CD1c-positive myeloid dendritic cell (primary cell): ENCODE measurements around the gene ANKFN1.

ENCODE experiments used
- DNase-seq: peaks from one replicate; pipeline ENCODE4 v3.0.0-alpha.2; 2016; ENCODE audit errors: extremely low spot score

Gene ANKFN1

GRCh38 chr17:56152874-56153602, at the start of gene ANKFN1:
TSS of gene ANKFN1 (plus strand) at chr17:56153475. CDS start at chr17:56212668, 59,193 bp downstream.
- DNase-seq = no peak

- no peak for DNase-seq
Measured at GRCh38 chr17:56108811-56109284, 44.4 kb upstream of the ANKFN1 start.

- no peak for DNase-seq
Measured at GRCh38 chr17:56109836-56110235, 43.4 kb upstream of the ANKFN1 start.

- no peak for DNase-seq
Measured at GRCh38 chr17:56110463-56111135, 42.7 kb upstream of the ANKFN1 start.

GRCh38 chr17:56111706-56112485, 41.4 kb upstream of the ANKFN1 start:
- DNase-seq = no peak

DNA sequence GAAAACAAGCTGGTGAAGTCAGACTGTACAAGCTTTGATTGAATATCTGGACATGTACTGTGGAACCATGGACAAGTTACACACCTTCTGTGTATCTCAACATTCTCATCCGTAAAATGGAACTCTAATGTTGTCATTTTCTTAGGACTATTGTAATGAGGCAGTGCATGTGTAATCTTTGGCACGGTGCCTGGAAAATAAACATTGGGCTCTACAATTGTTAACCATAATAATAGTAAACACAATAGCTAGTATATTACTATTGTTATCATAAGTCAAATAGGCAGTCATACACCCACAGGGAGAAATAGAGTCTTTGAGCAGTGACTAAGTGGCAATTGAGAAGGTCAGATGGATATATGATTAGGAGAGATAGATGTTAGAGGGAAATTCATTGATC, 39.8 kb upstream of the ANKFN1 start:
- no peak for DNase-seq

DNA sequence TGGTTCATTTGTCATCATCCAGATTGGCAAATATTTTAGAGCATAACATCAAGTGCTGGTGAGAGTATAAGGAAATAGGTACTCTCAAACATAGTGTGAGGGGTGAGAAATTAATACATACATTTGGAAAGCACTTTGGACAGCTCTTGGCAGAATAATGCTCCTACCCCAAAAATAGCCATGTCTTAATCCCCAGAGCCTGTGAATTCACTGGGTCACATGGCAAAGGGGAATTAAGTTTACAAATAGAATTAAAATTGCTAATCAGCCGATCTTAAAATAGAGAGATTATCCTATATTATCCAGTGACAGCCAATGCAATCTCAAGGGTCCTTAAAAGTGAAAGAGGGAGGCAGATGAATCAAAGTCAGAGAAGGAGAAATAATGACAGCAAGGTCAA, 38.8 kb upstream of the ANKFN1 start:
- no peak for DNase-seq

DNA sequence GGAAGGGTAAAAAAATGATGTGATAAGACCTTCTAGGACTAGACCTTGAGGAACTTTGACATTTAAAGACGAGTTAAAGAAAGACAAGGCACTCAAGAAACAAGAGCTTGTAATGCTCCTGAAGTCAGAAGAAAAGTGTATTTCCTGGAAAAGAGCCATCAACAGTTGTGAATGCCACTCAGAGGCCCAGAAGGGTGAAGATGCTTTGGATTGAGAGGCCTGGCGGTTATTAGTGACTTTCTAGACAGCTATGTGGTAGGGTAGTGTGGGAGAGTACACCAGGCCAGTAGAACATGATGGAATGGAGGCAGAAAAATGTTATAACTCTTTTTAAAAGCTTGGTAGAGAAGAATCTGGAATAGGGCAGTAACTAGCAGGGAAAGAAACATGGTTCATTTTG, 34.1 kb upstream of the ANKFN1 start:
- no peak for DNase-seq

DNA sequence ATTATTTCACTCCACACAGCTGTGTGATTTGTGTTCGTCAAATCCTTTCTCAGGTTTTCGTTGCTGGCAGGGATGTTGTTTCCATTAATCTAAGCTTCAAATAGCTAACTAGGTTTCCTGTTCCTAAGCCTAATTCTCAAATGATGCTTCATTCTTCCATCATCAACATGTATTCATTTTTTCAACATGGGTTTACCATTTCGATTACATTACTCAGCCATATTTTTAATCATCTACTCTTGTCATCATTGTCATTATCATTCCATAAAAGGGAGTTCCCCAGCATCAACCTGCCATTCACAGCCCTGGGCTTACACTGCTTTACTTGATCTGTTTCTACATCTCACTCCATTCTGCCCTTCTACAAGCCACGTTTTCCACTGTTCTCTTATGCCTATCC, 33.3 kb upstream of the ANKFN1 start:
- DNase-seq = no peak

DNA sequence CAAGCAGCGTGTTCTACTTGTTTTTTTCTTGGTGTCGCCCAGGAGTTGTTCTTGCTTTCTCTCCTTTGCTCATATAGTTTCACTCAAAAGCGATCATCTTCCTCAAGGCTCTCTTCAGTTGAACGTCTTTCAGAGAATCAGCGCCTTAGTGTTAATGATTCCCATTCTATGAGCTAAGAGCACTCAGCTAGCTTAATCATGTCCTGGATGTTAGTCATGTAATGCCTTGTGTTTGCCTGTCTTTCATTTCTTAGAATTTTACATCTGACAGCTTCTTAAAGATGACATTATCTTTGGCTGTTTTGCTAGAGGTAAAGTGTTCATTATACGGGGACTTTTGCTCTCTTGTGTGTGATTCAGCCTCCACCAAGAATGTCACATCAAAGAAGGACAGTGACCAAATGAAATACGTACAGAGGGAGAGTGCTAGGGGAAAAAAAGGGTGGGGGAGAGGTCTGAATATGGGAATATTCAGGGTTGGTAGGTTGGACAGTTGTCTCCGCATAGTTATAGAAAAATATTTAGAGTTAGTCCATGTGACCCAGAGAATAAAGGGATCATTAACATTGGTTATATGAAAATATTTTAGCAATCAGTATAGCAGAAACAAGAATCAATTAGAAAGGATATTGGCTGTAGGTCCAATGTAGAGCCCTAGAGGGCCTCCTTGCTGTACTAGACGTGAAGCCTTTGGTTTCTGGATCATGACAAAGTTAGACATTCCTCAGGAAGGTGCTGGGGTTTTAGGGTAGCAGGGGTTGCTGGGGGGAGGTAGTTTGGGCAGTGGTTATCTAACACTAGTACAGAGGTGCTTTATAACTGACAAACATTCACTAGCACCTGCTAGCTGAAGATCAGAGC, 31.9 kb upstream of the ANKFN1 start:
- DNase-seq = no peak

GRCh38 chr17:56125830-56126819, 27.1 kb upstream of the ANKFN1 start:
- DNase-seq = peak; percentile 9

DNA sequence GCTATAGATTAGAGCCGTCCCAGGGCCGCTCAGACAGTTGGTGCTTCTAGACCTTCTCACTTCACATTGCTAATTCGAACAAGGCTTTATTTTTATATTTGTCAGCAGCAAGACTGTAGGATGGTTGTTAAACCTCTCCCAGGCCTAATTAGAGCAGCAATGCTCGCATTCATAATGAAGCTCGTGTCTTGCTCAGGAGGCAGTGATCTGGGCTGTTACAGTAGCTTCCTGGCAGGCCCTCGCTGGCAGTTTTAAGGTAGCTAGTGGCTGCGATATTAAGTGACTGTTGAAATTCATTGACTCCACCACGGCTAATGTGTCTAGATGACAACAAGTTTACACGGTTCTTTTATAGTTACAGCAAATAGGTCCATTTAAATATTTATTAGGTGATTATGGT, 23.2 kb upstream of the ANKFN1 start:
- DNase-seq = no peak

- no peak for DNase-seq
Measured at GRCh38 chr17:56130631-56131030, 22.6 kb upstream of the ANKFN1 start.

DNA sequence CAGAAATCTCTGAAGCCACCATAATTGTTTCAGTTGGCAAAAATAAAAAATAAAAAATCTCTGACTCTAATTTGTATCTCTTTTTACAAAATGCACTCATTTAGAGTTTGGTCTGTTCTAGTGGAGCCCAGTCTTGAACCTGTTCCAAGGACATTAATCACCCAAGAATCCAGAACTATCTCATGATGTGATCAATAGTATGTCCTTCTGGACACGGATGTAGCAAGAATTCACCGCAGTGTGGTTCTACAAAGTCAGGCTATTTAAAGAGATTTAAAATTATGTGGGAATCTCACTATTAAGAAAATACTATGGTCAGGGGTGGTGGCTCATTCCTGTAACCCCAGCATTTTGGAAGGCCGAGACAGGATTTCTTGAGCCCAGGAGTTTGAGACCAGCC, 21.8 kb upstream of the ANKFN1 start:
- DNase-seq = no peak

- no peak for DNase-seq
Measured at GRCh38 chr17:56136301-56136700, 17.0 kb upstream of the ANKFN1 start.

- no peak for DNase-seq
Measured at GRCh38 chr17:56141046-56141839, 12.0 kb upstream of the ANKFN1 start.

DNA sequence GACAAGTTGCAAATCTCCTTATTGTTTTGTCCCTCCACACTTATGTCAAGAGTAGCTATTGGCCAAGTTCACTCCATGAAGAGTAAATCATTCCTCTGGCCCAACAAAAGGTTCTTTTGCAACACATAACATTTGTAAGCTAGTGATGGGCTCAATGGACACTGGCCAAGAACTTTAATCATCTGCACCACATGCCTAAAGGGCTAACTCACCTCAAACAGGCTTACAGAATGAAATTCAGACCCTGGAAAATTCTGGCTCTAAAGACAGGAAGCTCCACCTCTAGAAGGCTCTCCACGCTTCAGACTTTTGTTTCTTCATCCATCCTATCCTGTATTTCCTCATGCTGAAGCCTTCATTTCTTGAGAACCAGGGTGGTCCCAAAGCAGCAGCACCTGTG, 10.9 kb upstream of the ANKFN1 start:
- DNase-seq = no peak

DNA sequence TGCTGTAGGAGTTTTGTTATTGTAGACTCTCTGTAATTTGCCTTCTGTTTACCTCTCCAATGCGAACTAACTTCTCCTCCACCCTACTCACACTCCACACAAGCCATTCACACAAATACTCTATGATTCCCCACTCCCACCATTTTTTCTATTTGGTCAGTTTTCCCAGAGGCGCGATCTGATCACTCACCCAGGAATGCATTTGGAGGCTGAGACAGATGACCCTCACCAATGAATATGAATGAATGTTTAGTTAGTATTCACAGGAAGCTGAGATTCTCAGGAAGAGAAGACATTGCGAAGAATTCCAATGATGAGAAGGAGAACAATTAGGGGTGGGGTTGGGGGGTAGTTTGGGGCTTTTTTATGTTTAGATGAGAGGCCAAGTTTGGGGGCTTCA, 10.5 kb upstream of the ANKFN1 start:
- no peak for DNase-seq

DNA sequence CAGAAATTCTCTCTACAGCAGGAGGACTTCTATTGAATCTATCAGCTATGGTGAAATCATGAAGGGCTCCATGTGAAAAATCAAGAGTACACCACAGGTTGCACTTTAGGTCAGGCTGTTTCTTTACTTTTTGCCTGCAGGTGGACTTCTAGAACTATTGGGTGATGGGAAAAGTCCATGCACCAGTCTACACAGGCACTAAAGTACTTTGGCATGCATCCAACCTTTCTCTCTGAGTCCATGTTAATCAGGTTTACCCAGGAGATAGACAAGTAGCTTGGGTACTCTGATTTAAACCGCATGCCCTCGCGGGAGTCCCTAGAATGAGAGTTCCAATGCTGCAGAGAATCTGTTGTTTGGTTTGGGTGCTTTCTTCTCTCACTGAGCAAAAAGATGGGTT, 9.1 kb upstream of the ANKFN1 start:
- DNase-seq = no peak

GRCh38 chr17:56146534-56146933, 6.7 kb upstream of the ANKFN1 start:
- DNase-seq = no peak
